GM12878 (cell line): ENCODE measurements around the gene DLG1. TPM values are rescaled to one million over a fixed set of nuclear protein-coding genes. Genes with fewer than 3 reads are reported as not detected.

Experiments used
- ATAC-seq: fragments of 200-7000 bp; cut with Tn5 transposase; 3 replicates; pipeline ENCODE4 v1.9.1; 2020; ENCODE audit warnings: mild to moderate bottlenecking, moderate library complexity
- BruUV-seq: library from RNA; stranded (reverse); fragments of 400-500 nt; replicated peaks from 2 replicates; lab custom pipeline; 2021; lab: Mats Ljungman, UMichigan
- CTCF ChIA-PET: fragments of 300-600 bp; sonication (Branson Sonifier 250); formaldehyde crosslinking; extraction: SDS; loops from one replicate; lab custom pipeline; 2021; ENCODE audit warnings: inconsistent platforms; lab: Yijun Ruan, JAX
- POLR2A ChIA-PET: fragments of 350-600 bp; formaldehyde crosslinking; extraction: SDS; loops from one replicate; lab custom pipeline; 2021; ENCODE audit warnings: inconsistent platforms; lab: Charles Lee
- RAD21 ChIA-PET: fragments of 300-600 bp; sonication (Branson Sonifier 250); formaldehyde crosslinking; loops from one replicate; lab custom pipeline; 2023; ENCODE audit warnings: antibody characterized with exemption; ENCODE audit not compliant: unreplicated experiment; lab: Charles Lee
- SMC1A ChIA-PET: fragments of 300-600 bp; sonication (Branson Sonifier 250); formaldehyde crosslinking; loops from one replicate; lab custom pipeline; 2023; ENCODE audit not compliant: unreplicated experiment, uncharacterized antibody; lab: Charles Lee
- DNase-seq: peaks from one replicate; pipeline ENCODE4 v3.0.0-alpha.2; 2011; ENCODE audit warnings: low read depth, low spot score
- FAIRE-seq: peaks from 3 replicates; lab custom pipeline; 2011; peaks lifted over from hg19 to GRCh38; lab: Jason Lieb, UNC
- H2AFZ ChIP-seq: 2 replicates; pipeline ENCODE4 v1.6.0; 2011; ENCODE audit warnings: low read depth, low read length, control low read depth; ENCODE audit not compliant: control insufficient read depth
- H3K27ac ChIP-seq: 2 replicates; pipeline ENCODE4 v1.5.1; 2011; ENCODE audit warnings: control low read depth; ENCODE audit not compliant: control insufficient read depth, insufficient read depth
- H3K27me3 ChIP-seq, 2 experiments: replicated peaks in 1 of 2; 2 replicates each; pipeline versions ENCODE4 v1.6.0 to v1.6.1; 2011; ENCODE audit warnings: low read length in 1 of 2; ENCODE audit not compliant: control insufficient read depth in 2 of 2, insufficient read depth in 2 of 2
- H3K36me3 ChIP-seq, 2 experiments: 2 replicates each; pipeline ENCODE4 v1.5.1; 2011; ENCODE audit warnings: low read length in 1 of 2; ENCODE audit not compliant: control insufficient read depth in 2 of 2, insufficient read depth in 2 of 2
- H3K4me1 ChIP-seq: 2 replicates; pipeline ENCODE4 v1.6.1; 2011; ENCODE audit warnings: mild to moderate bottlenecking, low read length, moderate library complexity, mixed read lengths; ENCODE audit not compliant: control insufficient read depth, insufficient read depth
- H3K4me2 ChIP-seq: 2 replicates; pipeline ENCODE4 v1.6.0; 2011; ENCODE audit warnings: control low read depth; ENCODE audit not compliant: control insufficient read depth, insufficient read depth
- H3K4me3 ChIP-seq: fragments of 200-600 bp; sonication (generic); 2 replicates; pipeline ENCODE4 v1.5.1; 2016
- H3K79me2 ChIP-seq: 2 replicates; pipeline ENCODE4 v1.6.0; 2011; ENCODE audit warnings: low read length; ENCODE audit not compliant: control insufficient read depth, insufficient read depth
- H3K9ac ChIP-seq: 2 replicates; pipeline ENCODE4 v1.8.0; 2011; ENCODE audit warnings: low read length, control low read depth, mixed read lengths; ENCODE audit not compliant: control insufficient read depth, insufficient read depth
- H3K9me3 ChIP-seq: replicated peaks from 3 replicates; pipeline ENCODE4 v1.5.1; 2011; ENCODE audit warnings: mild to moderate bottlenecking, low read length; ENCODE audit not compliant: control insufficient read depth, insufficient read depth
- H4K20me1 ChIP-seq: 2 replicates; pipeline ENCODE4 v1.6.0; 2011; ENCODE audit not compliant: control insufficient read depth, insufficient read depth
- ATF2 ChIP-seq: IDR thresholded peaks from 2 replicates; pipeline ENCODE4 v1.6.1; 2012; ENCODE audit warnings: low read length, inconsistent platforms
- CHD2 ChIP-seq: IDR thresholded peaks from 2 replicates; pipeline ENCODE4 v1.6.1; 2011; ENCODE audit warnings: low read depth, low read length, improper control_type of control experiment, borderline replicate concordance
- EGR1 ChIP-seq, 2 experiments: IDR thresholded peaks; 1 replicate in 1 of 2; 2 replicates in 1 of 2; pipeline ENCODE4 v1.6.1; 2011 to 2012; ENCODE audit warnings: low read depth in 2 of 2, low read length in 2 of 2, borderline replicate concordance in 1 of 2, mild to moderate bottlenecking in 1 of 2, moderate library complexity in 1 of 2
- EP300 ChIP-seq, 2 experiments: fragments of 150-350 bp in 1 of 2; IDR thresholded peaks; 2 replicates each; pipeline ENCODE4 v1.6.1; 2011 to 2012; ENCODE audit warnings: low read depth in 2 of 2, low read length in 2 of 2, borderline replicate concordance in 1 of 2, improper control_type of control experiment in 1 of 2, inconsistent platforms in 1 of 2; ENCODE audit not compliant: control insufficient read depth in 1 of 2
- EZH2 ChIP-seq: IDR thresholded peaks from 2 replicates; pipeline ENCODE4 v1.6.1; 2012; ENCODE audit warnings: low read depth, mild to moderate bottlenecking, control low read depth, inconsistent platforms, low read length, borderline replicate concordance; ENCODE audit not compliant: control insufficient read depth
- IKZF1 ChIP-seq: fragments of 450-650 bp; conservative IDR thresholded peaks from 2 replicates; pipeline ENCODE4 v1.6.1; 2017; ENCODE audit warnings: antibody characterized with exemption, mild to moderate bottlenecking
- IKZF2 ChIP-seq, 2 experiments: fragments of 450-650 bp; IDR thresholded peaks; 2 replicates each; pipeline ENCODE4 v1.6.1; 2017; ENCODE audit warnings: mild to moderate bottlenecking in 2 of 2, moderate library complexity in 2 of 2
- NBN ChIP-seq: fragments of 450-650 bp; IDR thresholded peaks from 2 replicates; pipeline ENCODE4 v1.6.1; 2016
- NR2F1 ChIP-seq: fragments of 450-650 bp; conservative IDR thresholded peaks from 2 replicates; pipeline ENCODE4 v1.6.1; 2017; ENCODE audit warnings: mild to moderate bottlenecking
- PML ChIP-seq: IDR thresholded peaks from 2 replicates; pipeline ENCODE4 v1.6.1; 2012; ENCODE audit warnings: low read length, inconsistent platforms
- RUNX3 ChIP-seq: IDR thresholded peaks from 2 replicates; pipeline ENCODE4 v1.6.1; 2012; ENCODE audit warnings: low read length, inconsistent platforms
- STAT3 ChIP-seq: IDR thresholded peaks from 2 replicates; pipeline ENCODE4 v1.6.1; 2011; ENCODE audit warnings: low read depth, low read length, improper control_type of control experiment
- YBX1 ChIP-seq: fragments of 450-650 bp; IDR thresholded peaks from 2 replicates; pipeline ENCODE4 v1.6.1; 2016; ENCODE audit warnings: antibody characterized with exemption
- ZBTB33 ChIP-seq: fragments of 450-650 bp; IDR thresholded peaks from 2 replicates; pipeline ENCODE4 v1.6.1; 2017; ENCODE audit warnings: mild to moderate bottlenecking
- WGBS: methylation state at CpG from one replicate; pipeline ENCODE4 v1.1.6; 2016; ENCODE audit warnings: low lambda C conversion rate; ENCODE audit not compliant: insufficient replicate concordance, insufficient coverage; ENCODE audit errors: missing lambda C conversion rate; 5-methylcytosine and 5-hydroxymethylcytosine counted together
- in situ Hi-C: fragments of 300-500 bp; cut with MboI; formaldehyde crosslinking; loops from 9 replicates; pipeline ENCODE4 v1.14.3; 2018; ENCODE audit warnings: mixed read lengths
- intact Hi-C: fragments of 100-400 bp; cut with micrococcal nuclease; formaldehyde crosslinking; loops from one replicate; pipeline ENCODE4 v1.14.2; 2022; ENCODE audit not compliant: unreplicated experiment
- polyA plus RNA-seq, 11 experiments: library from polyadenylated mRNA; depleted of rRNA in 4 of 11; unstranded in 6 of 11; stranded (reverse) in 5 of 11; fragments of >200 nt; fragmentation: Nextera tagmentation in 4 of 11; fragmentation: Illumina TruSeq in 1 of 11; extraction: Ambion mirVana in 4 of 11; extraction: Trizol in 1 of 11; gene quantifications; 1 replicate in 1 of 11; 2 replicates in 10 of 11; pipeline versions ENCODE4 v1.2.1 to v1.2.3, GENCODE V29; 2011 to 2016; ENCODE audit warnings: inconsistent platforms in 2 of 11, missing spikeins in 2 of 11, low read depth in 1 of 11
- total RNA-seq, 4 experiments: library from RNA; depleted of rRNA in 3 of 4; stranded (reverse); fragments of >200 nt in 3 of 4; fragmentation: Illumina TruSeq in 1 of 4; extraction: Trizol in 1 of 4; gene quantifications; 2 replicates each; pipeline versions ENCODE4 v1.2.1 to v1.2.3, GENCODE V29; 2013 to 2021

Gene DLG1
- total and polyA plus RNA-seq, 10 of the 15 experiments (the other 5 are each of a cell fraction or from before 2014, with no cell fraction given), result 9.2 to 63.1 (median 40.1) TPM

GRCh38 chr3:197337656-197338055 is 39.2 kb upstream of the DLG1 start:
- Histone ChIP-seq H3K79me2 (no peaks in the 10 kb centered on the region), H3K4me3 (no peak overlapping the region), H4K20me1 (no peaks in the 10 kb centered on the region), H3K27me3 (no peaks in the 10 kb centered on the region), H2AFZ (no peak overlapping the region), H3K27ac (no peak overlapping the region), H3K4me1 (peaks cover 6% of the 10 kb centered on the region), H3K36me3 (no peaks in the 10 kb centered on the region), H3K9me3 (no peaks in the 10 kb centered on the region), H3K4me2 (no peak overlapping the region), H3K9ac (no peak overlapping the region)
- in situ Hi-C loops, result no loop called here
- ChIA-PET POLR2A (no interaction called here), CTCF (interaction anchor here (1.1 to 1.6 kb wide), 2 partner anchors 55 to 80 kb away, joined by 3 to 6 read pairs; no protein-coding TSS in a partner anchor)
- WGBS, result 47% methylated on average over 4 of the region's 4 CpGs
- FAIRE-seq, result no peak
- ATAC-seq, result no peak
- intact Hi-C loops, result no loop called here
- no TSS peak for BruUV-seq
- TF ChIP-seq RUNX3 (peak; percentile 39; the same call in 1 of the 2 replicates), STAT3 (no peak)
- TF ChIP-seq, all 136 proteins: peak for 1
- SMC1A ChIA-PET, result interaction anchor here (0.6 to 1.7 kb wide), 4 partner anchors 11 to 97 kb away, joined by 3 to 7 read pairs (median 4); no protein-coding TSS in a partner anchor
- no peak for DNase-seq
- RAD21 ChIA-PET, result interaction anchor here (0.6 to 0.7 kb wide), 2 partner anchors 151 to 381 kb away, joined by 3 read pairs; no protein-coding TSS in a partner anchor

GRCh38 chr3:197337214-197337613 is 38.8 kb upstream of the DLG1 start:
- Histone ChIP-seq H2AFZ (no peak overlapping the region), H3K4me2 (no peak overlapping the region), H3K79me2 (no peaks in the 10 kb centered on the region), H3K9me3 (no peaks in the 10 kb centered on the region), H3K27ac (no peak overlapping the region), H3K36me3 (no peaks in the 10 kb centered on the region), H3K9ac (no peak overlapping the region), H3K4me3 (no peak overlapping the region), H3K4me1 (peaks cover 6% of the 10 kb centered on the region), H3K27me3 (no peaks in the 10 kb centered on the region), H4K20me1 (no peaks in the 10 kb centered on the region)
- DNase-seq (no peak), FAIRE-seq (no peak), ATAC-seq (no peak)
- WGBS, result 76% methylated on average over 5 of the region's 5 CpGs
- no TSS peak for BruUV-seq
- TF ChIP-seq IKZF2 (IDR thresholded peaks at IDR 0.05) (no peak), EGR1 (IDR thresholded peaks at IDR 0.05; ENCODE audit: borderline replicate concordance in 1 of 2, low read depth in 2 of 2, low read length in 2 of 2) (no peak), EP300 (IDR thresholded peaks at IDR 0.05; ENCODE audit: borderline replicate concordance in 1 of 2, control insufficient read depth in 1 of 2, low read depth in 2 of 2, low read length in 2 of 2) (no peak), YBX1 (no peak), PML (no peak), NBN (no peak), CHD2 (no peak), EZH2 (no peak), ATF2 (no peak), NR2F1 (no peak), ZBTB33 (no peak), IKZF1 (no peak)
- intact Hi-C loops (no loop called here), in situ Hi-C loops (no loop called here)
- POLR2A ChIA-PET, result no interaction called here
- SMC1A ChIA-PET, result interaction anchor here (1.5 to 1.7 kb wide), 2 partner anchors 11 to 80 kb away, joined by 3 to 5 read pairs; no protein-coding TSS in a partner anchor
- CTCF ChIA-PET, result interaction anchor here (1.1 to 1.6 kb wide), 2 partner anchors 54 to 80 kb away, joined by 3 to 6 read pairs; no protein-coding TSS in a partner anchor
- RAD21 ChIA-PET, result interaction anchor here (0.6 to 1.6 kb wide), 2 partner anchors 117 to 382 kb away, joined by 3 read pairs; no protein-coding TSS in a partner anchor
